ENCODE measurements around the gene EXOC6B. TPM values are rescaled to one million over a fixed set of nuclear protein-coding genes. Genes with fewer than 3 reads are reported as not detected.

EXOC6B gene
- total RNA-seq, 1 donor from 2014 or later = 33.0 TPM

GRCh38 chr2:72156872-72157271 lies 669.0 kb downstream of the EXOC6B start:
- Histone ChIP-seq H3K4me3 (no peak overlapping the region), H3K27ac (no peak overlapping the region), H3K27me3 (ENCODE audit: low read depth) (peaks cover 15% of the 10 kb centered on the region), H3K4me1 (no peaks in the 10 kb centered on the region), H3K36me3 (no peaks in the 10 kb centered on the region), H3K9me3 (no peaks in the 10 kb centered on the region)
- DNase-seq = no peak
- ATAC-seq = no peak
- intact Hi-C loops (cut with DNase I) = loop anchor here (10.0 kb wide), 1 partner anchor 612 kb away; no protein-coding TSS in a partner anchor
- no peak for TF ChIP-seq CTCF (IDR thresholded peaks at IDR 0.05)

GRCh38 chr2:72155737-72156136 lies 670.1 kb downstream of the EXOC6B start:
- H3K4me3 ChIP-seq = no peak overlapping the region
- DNase-seq (no peak), ATAC-seq (no peak)
- H3K4me1 ChIP-seq = no peaks in the 10 kb centered on the region
- intact Hi-C loops (cut with DNase I) = loop anchor here (10.0 kb wide), 1 partner anchor 611 kb away; no protein-coding TSS in a partner anchor
- H3K9me3 ChIP-seq = no peaks in the 10 kb centered on the region
- no peak for TF ChIP-seq CTCF (IDR thresholded peaks at IDR 0.05)
- no peak overlapping the region for H3K27ac ChIP-seq
- H3K36me3 ChIP-seq = no peaks in the 10 kb centered on the region
- peaks cover 22% of the 10 kb centered on the region for H3K27me3 ChIP-seq (ENCODE audit: low read depth)

GRCh38 chr2:72155151-72155550 lies 670.7 kb downstream of the EXOC6B start:
- ATAC-seq (no peak), DNase-seq (no peak)
- intact Hi-C loops (cut with DNase I) = loop anchor here (10.0 kb wide), 1 partner anchor 610 kb away; no protein-coding TSS in a partner anchor

GRCh38 chr2:72154386-72154975 lies 671.4 kb downstream of the EXOC6B start:
- intact Hi-C loops (cut with DNase I) = loop anchor here (10.0 kb wide), 1 partner anchor 610 kb away; no protein-coding TSS in a partner anchor
- Histone ChIP-seq H3K27me3 (ENCODE audit: low read depth) (peaks cover 34% of the 10 kb centered on the region), H3K36me3 (no peaks in the 10 kb centered on the region)

More at GRCh38 chr2:72155151-72155550, 670.7 kb downstream of the EXOC6B start:
- Histone ChIP-seq H3K27ac (no peak overlapping the region), H3K36me3 (no peaks in the 10 kb centered on the region), H3K4me3 (no peak overlapping the region), H3K27me3 (ENCODE audit: low read depth) (peaks cover 27% of the 10 kb centered on the region), H3K4me1 (peaks cover 1% of the 10 kb centered on the region), H3K9me3 (no peaks in the 10 kb centered on the region)
- TF ChIP-seq CTCF (IDR thresholded peaks at IDR 0.05) = no peak

GRCh38 chr2:72153924-72154323 lies 671.9 kb downstream of the EXOC6B start:
- peaks cover 38% of the 10 kb centered on the region for H3K27me3 ChIP-seq (ENCODE audit: low read depth)
- no peak for TF ChIP-seq CTCF (IDR thresholded peaks at IDR 0.05)
- H3K4me1 ChIP-seq = peaks cover 12% of the 10 kb centered on the region
- DNase-seq (no peak), ATAC-seq (no peak)
- intact Hi-C loops (cut with DNase I) = loop anchor here (10.0 kb wide), 1 partner anchor 609 kb away; no protein-coding TSS in a partner anchor
- no peak overlapping the region for H3K4me3 ChIP-seq
- no peak overlapping the region for H3K27ac ChIP-seq
- H3K9me3 ChIP-seq = no peaks in the 10 kb centered on the region
- no peaks in the 10 kb centered on the region for H3K36me3 ChIP-seq

More at GRCh38 chr2:72154386-72154975, 671.4 kb downstream of the EXOC6B start:
- Histone ChIP-seq H3K4me3 (no peak overlapping the region), H3K4me1 (peaks cover 8% of the 10 kb centered on the region), H3K9me3 (no peaks in the 10 kb centered on the region), H3K27ac (no peak overlapping the region)
- TF ChIP-seq CTCF (IDR thresholded peaks at IDR 0.05) = no peak
- DNase-seq = no peak
- no peak for ATAC-seq

Measured in lower lobe of right lung (tissue), 2 donors.